Adrenal gland (tissue), 5 donors: Measurements from ENCODE around the gene PFKFB4.

Experiments
- CTCF ChIP-seq, 6 experiments: fragments of 450-650 bp in 4 of 6; fragments of 200-600 bp in 2 of 6; sonication (generic) in 1 of 6; IDR thresholded peaks; 1 replicate in 5 of 6; 2 replicates in 1 of 6; pipeline versions ENCODE4 v1.5.1 to v1.8.0; 2016 to 2021; ENCODE audit warnings: antibody characterized with exemption in 6 of 6, mild to moderate bottlenecking in 2 of 6, moderate library complexity in 1 of 6
- POLR2A ChIP-seq, 2 donors: fragments of 450-650 bp; IDR thresholded peaks; one replicate each; pipeline ENCODE4 v1.6.1; 2017; ENCODE audit warnings: antibody characterized with exemption in 2 of 2, mild to moderate bottlenecking in 2 of 2, moderate library complexity in 1 of 2
- donor health status: DM: no; HTN: no; CAD: no.

- TF ChIP-seq CTCF (IDR thresholded peaks at IDR 0.05) (no peak), POLR2A (IDR thresholded peaks at IDR 0.05) (no peak)
These were observed 31.6 kb upstream of the PFKFB4 start for GRCh38 chr3:48588230-48588629.
